Kidney (tissue), 14 donors: Measurements from ENCODE around the gene MDFIC2. TPM values are rescaled to one million over a fixed set of nuclear protein-coding genes. Genes with fewer than 3 reads are reported as not detected.
"Not testable (repeated sequence)": the region's sequence is repeated elsewhere in the genome, so short reads cannot be mapped to it uniquely, and the experiment has no call there.

Source experiments
- DNase-seq, 5 donors: peaks; one replicate each; pipeline ENCODE4 v3.0.0-alpha.2; 2013 to 2020
- FAIRE-seq: peaks from 2 replicates; lab custom pipeline; 2012; peaks lifted over from hg19 to GRCh38; lab: Jason Lieb, UNC
- H3K27ac ChIP-seq, 2 donors: one replicate each; pipeline ENCODE4 v1.7.0; 2013; ENCODE audit warnings: low read depth in 2 of 2, low read length in 2 of 2, inconsistent platforms in 1 of 2
- H3K27me3 ChIP-seq: one replicate; pipeline ENCODE4 v1.7.1; 2013; ENCODE audit warnings: low read length, inconsistent platforms; ENCODE audit not compliant: control insufficient read depth, insufficient read depth
- H3K36me3 ChIP-seq, 3 donors: one replicate each; pipeline versions ENCODE4 v1.7.0 to v1.7.1; 2013; ENCODE audit warnings: low read length in 3 of 3, control low read depth in 1 of 3, inconsistent platforms in 1 of 3; ENCODE audit not compliant: insufficient read depth in 3 of 3, control insufficient read depth in 2 of 3
- H3K4me1 ChIP-seq, 3 donors: one replicate each; pipeline versions ENCODE4 v1.7.0 to v1.7.1; 2013; ENCODE audit warnings: low read length in 3 of 3, inconsistent platforms in 1 of 3, low read depth in 1 of 3; ENCODE audit not compliant: control insufficient read depth in 2 of 3, insufficient read depth in 2 of 3
- H3K4me3 ChIP-seq, 3 donors: one replicate each; pipeline versions ENCODE4 v1.7.0 to v1.8.1; 2013; ENCODE audit warnings: low read length in 3 of 3, control low read depth in 1 of 3, inconsistent platforms in 1 of 3
- H3K9ac ChIP-seq, 3 donors: one replicate each; pipeline versions ENCODE4 v1.7.0 to v1.7.1; 2013; ENCODE audit warnings: low read length in 3 of 3, control low read depth in 1 of 3, inconsistent platforms in 1 of 3
- H3K9me3 ChIP-seq, 3 donors: one replicate each; pipeline versions ENCODE4 v1.7.0 to v1.7.1; 2013; ENCODE audit warnings: low read length in 3 of 3, control low read depth in 1 of 3, inconsistent platforms in 1 of 3; ENCODE audit not compliant: control insufficient read depth in 2 of 3, insufficient read depth in 1 of 3
- intact Hi-C: fragments of 100-400 bp; cut with DNase I; formaldehyde crosslinking; loops from one replicate; pipeline ENCODE4 v1.11.1; 2022
- polyA plus RNA-seq: library from polyadenylated mRNA; stranded (reverse); fragments of 350-450 nt; fragmentation: Illumina TruSeq; extraction: RNeasy Lipid Tissue Mini Kit (QIAGEN cat#74804); gene quantifications from one replicate; pipeline ENCODE4 v1.2.3, GENCODE V29; 2014; ENCODE audit warnings: low read depth, low replicate concordance; ENCODE audit not compliant: insufficient read depth
- total RNA-seq: library from RNA; stranded (reverse); fragmentation: NEBNext Ultra II Directional; extraction: Animal tissue kit (Norgen Biotek cat#: 25700); gene quantifications from one replicate; pipeline ENCODE4 v1.2.1, GENCODE V29; 2021
- TF ChIP-seq, protein P1 (sequence below): IDR thresholded peaks from 3 replicates; pipeline ENCODE4 v1.5.1; 2012; ENCODE audit warnings: mild to moderate bottlenecking, moderate library complexity, borderline replicate concordance; ENCODE audit not compliant: insufficient read depth; ENCODE audit errors: extremely low read depth
- donor health status: control.
- donor health status: control.
- donor health status: control.
- donor health status: control.
- donor health status: control.
- donor health status: DM: yes; HTN: yes; CAD: no.
- donor health status: Normal renal cell carcinoma (clear cell type).

Gene MDFIC2
- total and polyA plus RNA-seq, 2 donors from 2014 or later = not detected

DNA sequence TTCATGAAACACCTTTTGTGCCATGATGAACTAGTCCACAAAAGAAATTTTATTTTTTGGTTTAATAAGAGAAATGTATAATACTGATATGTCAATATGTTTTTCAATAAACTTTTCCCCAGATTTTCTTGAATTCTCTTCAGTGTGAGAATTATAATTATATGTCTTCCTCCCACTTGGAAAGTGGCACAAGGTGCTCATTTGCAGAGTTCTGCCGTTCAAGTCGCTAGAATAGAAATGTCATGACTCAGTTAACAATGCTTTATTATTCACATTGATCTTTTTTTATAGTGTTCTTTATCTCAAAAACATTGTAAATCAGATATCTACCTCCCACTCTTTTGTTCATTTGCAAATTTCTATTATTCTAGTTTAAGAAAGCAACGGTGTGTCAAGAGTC is 87.3 kb downstream of the MDFIC2 start:
- FAIRE-seq = no peak
- no peaks in the 10 kb centered on the region for H3K27me3 ChIP-seq
- H3K36me3 ChIP-seq = no peaks in the 10 kb centered on the region
- no peak overlapping the region for H3K9ac ChIP-seq
- DNase-seq = no peak
- no peak overlapping the region for H3K4me3 ChIP-seq
- H3K4me1 ChIP-seq = no peaks in the 10 kb centered on the region
- TF ChIP-seq, protein P1, sequence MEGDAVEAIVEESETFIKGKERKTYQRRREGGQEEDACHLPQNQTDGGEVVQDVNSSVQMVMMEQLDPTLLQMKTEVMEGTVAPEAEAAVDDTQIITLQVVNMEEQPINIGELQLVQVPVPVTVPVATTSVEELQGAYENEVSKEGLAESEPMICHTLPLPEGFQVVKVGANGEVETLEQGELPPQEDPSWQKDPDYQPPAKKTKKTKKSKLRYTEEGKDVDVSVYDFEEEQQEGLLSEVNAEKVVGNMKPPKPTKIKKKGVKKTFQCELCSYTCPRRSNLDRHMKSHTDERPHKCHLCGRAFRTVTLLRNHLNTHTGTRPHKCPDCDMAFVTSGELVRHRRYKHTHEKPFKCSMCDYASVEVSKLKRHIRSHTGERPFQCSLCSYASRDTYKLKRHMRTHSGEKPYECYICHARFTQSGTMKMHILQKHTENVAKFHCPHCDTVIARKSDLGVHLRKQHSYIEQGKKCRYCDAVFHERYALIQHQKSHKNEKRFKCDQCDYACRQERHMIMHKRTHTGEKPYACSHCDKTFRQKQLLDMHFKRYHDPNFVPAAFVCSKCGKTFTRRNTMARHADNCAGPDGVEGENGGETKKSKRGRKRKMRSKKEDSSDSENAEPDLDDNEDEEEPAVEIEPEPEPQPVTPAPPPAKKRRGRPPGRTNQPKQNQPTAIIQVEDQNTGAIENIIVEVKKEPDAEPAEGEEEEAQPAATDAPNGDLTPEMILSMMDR = no peak
- no peak overlapping the region for H3K27ac ChIP-seq
- H3K9me3 ChIP-seq = no peaks in the 10 kb centered on the region
- intact Hi-C loops = no loop called here

DNA sequence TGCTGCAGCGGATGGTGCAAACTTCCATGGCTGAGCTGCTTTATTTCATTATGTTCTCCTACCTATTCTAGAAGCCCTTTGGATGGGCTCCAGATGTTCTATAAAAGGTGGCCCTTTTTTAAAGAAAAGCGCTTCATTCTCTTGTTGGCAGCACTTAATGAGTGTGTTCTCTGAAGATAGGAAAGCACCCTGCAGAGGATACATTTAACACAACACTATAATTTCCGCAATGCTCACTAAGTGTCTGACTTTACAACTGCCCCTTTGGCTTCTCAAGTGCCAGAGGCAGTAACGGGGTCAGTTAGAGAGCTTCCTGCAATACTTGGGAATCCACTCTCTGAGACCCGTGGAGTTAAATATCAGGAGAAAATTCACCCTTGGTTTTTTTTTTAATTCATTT is 88.1 kb downstream of the MDFIC2 start:
- TF ChIP-seq, protein P1 = no peak
- Histone ChIP-seq H3K27ac (no peak overlapping the region), H3K4me3 (no peak overlapping the region), H3K27me3 (no peaks in the 10 kb centered on the region), H3K9ac (no peak overlapping the region), H3K9me3 (no peaks in the 10 kb centered on the region), H3K4me1 (no peaks in the 10 kb centered on the region), H3K36me3 (no peaks in the 10 kb centered on the region)
- DNase-seq = no peak
- FAIRE-seq = no peak
- intact Hi-C loops = no loop called here

DNA sequence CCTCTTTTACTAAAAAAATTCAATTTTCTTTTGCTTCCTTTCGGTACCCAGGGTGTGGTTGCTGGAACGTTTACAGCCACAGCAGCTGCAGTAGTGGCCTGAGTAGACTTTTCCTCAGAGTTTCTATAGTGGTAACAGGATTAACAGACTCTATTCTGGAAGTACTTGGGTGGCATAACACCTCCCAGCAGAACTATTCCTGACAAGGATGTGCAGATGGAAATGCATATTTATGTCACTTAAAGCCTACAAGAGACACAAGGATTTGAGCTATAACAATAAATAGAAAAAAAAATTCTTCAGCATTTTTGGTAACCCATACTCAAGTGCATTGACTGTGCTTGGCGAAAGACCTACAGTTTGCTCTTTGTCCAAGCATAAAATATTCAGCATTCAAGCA is 94.0 kb downstream of the MDFIC2 start:
- no peaks in the 10 kb centered on the region for H3K9me3 ChIP-seq
- H3K36me3 ChIP-seq = no peaks in the 10 kb centered on the region
- FAIRE-seq = no peak
- no peak overlapping the region for H3K27ac ChIP-seq
- no peak overlapping the region for H3K4me3 ChIP-seq
- DNase-seq = no peak
- no peaks in the 10 kb centered on the region for H3K4me1 ChIP-seq
- TF ChIP-seq, protein P1 = no peak
- H3K27me3 ChIP-seq = no peaks in the 10 kb centered on the region
- intact Hi-C loops = no loop called here
- H3K9ac ChIP-seq = no peak overlapping the region

DNA sequence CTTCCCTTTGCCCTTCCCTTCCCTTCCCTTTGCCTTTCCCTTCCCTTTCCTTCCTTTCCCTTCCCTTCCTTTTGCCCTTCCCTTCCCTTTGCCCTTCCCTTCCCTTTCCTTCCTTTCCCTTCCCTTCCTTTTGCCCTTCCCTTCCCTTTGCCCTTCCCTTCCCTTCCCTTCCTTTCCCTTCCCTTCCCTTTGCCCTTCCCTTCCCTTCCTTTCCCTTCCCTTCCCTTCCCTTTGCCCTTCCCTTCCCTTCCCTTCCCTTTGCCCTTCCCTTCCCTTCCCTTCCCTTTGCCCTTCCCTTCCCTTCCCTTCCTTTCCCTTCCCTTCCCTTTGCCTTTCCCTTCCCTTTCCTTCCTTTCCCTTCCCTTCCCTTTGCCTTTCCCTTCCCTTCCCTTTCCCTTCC is 101.2 kb downstream of the MDFIC2 start:
- H3K36me3 ChIP-seq, H3K27me3 ChIP-seq, H3K9me3 ChIP-seq, H3K9ac ChIP-seq, H3K27ac ChIP-seq, H3K4me1 ChIP-seq, intact Hi-C loops, DNase-seq, H3K4me3 ChIP-seq, FAIRE-seq: not testable (repeated sequence)
